GM21717 (cell line): Measurements from ENCODE around the gene SHOX.
"Not testable (repeated sequence)": the region's sequence is repeated elsewhere in the genome, so short reads cannot be mapped to it uniquely, and the experiment has no call there.

Source experiments
- ATAC-seq: cut with Tn5 transposase; IDR thresholded peaks from one replicate; pipeline ENCODE4 v1.9.1; 2021; ENCODE audit warnings: mild to moderate bottlenecking, moderate library complexity; ENCODE audit not compliant: unreplicated experiment

Gene SHOX

DNA sequence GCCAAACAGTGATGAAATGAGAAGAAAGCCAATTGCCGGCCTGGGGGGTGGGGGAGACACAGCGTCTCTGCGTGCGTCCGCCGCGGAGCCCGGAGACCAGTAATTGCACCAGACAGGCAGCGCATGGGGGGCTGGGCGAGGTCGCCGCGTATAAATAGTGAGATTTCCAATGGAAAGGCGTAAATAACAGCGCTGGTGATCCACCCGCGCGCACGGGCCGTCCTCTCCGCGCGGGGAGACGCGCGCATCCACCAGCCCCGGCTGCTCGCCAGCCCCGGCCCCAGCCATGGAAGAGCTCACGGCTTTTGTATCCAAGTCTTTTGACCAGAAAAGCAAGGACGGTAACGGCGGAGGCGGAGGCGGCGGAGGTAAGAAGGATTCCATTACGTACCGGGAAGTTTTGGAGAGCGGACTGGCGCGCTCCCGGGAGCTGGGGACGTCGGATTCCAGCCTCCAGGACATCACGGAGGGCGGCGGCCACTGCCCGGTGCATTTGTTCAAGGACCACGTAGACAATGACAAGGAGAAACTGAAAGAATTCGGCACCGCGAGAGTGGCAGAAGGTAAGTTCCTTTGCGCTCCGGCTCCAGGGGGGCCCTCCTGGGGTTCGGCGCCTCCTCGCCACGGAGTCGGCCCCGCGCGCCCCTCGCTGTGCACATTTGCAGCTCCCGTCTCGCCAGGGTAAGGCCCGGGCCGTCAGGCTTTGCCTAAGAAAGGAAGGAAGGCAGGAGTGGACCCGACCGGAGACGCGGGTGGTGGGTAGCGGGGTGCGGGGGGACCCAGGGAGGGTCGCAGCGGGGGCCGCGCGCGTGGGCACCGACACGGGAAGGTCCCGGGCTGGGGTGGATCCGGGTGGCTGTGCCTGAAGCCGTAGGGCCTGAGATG lies at the start of gene SHOX:
Gene SHOX (plus strand): TSS at position 180 of the 885 bp plus-strand sequence. CDS start 107 bp downstream, at position 287.
- no peak for ATAC-seq

DNA sequence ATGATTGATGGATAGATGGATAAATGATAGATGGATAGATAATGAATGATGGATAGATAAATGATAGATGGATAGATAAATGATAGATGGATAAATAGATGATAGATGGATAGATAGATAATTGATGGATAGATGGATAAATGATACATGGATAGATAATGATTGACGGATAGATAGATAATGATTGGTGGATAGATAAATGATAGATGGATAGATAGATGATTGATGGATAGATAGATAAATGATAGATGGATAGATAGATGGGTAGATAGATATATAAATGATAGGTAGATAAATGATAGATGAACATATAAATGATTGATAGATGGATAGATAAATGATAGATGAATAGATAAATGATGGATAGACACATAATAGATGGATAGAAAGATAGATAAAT lies 49.5 kb upstream of the SHOX start:
- ATAC-seq, result no peak

DNA sequence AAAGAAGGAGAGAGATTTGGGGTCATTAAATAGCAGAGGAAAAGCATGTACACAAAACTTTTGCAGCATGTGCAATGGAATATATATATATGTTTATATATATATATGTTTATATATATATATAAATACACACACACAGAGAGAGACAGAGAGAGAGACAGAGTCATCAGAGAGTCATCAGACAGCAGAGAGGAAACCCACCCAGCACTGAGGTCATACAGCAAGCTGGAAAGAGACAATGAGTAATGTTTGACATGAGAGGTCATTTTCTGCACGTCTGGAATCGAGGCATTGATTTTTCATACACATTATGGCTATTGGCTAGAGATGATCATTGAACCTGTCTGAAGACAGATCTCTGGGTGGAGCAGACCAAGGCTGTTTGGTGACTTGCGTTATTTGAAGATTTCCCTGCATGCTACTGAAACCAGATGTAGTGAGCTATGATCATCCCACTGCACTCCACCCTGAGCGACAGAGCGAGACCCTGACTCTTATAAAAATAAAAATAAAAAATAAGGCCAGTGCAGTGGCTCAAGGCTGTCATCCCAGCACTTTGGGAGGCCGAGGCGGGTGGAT lies 48.8 kb upstream of the SHOX start:
- ATAC-seq, result no peak

DNA sequence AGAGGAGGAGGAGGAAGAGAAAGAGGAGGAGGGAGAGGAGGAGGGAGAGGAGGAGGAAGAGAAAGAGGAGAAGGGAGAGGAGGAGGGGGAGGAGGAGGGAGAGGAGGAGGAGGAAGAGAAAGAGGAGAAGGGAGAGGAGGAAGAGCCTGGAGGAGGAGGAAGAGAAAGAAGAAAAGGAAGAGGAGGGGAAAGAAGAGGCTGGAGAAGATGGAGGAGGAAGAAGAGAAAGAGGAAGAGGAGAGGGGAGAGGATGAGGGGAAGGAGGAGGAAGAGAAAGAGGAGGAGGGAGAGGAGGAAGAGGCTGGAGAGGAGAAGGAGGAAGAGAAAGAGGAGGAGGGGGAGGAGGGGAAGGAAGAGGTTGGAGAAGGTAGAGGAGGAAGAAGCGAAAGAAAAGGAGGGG lies 46.0 kb upstream of the SHOX start:
- no peak for ATAC-seq

DNA sequence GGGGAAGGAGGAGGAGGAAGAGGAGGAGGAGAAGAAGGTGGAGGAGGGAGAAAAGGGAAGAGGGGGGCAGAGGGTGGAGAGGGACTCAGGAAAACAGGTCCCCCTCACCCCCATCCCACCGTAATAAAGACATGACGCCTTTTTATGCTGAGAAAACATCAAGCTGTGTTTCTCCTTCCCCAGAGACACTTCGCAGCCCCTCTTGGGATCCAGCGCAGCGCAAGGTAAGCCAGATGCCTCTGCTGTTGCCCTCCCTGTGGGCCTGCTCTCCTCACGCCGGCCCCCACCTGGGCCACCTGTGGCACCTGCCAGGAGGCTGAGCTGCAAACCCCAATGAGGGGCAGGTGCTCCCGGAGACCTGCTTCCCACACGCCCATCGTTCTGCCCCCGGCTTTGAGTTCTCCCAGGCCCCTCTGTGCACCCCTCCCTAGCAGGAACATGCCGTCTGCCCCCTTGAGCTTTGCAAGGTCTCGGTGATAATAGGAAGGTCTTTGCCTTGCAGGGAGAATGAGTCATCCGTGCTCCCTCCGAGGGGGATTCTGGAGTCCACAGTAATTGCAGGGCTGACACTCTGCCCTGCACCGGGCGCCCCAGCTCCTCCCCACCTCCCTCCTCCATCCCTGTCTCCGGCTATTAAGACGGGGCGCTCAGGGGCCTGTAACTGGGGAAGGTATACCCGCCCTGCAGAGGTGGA lies 45.3 kb upstream of the SHOX start:
- ATAC-seq, result no peak

DNA sequence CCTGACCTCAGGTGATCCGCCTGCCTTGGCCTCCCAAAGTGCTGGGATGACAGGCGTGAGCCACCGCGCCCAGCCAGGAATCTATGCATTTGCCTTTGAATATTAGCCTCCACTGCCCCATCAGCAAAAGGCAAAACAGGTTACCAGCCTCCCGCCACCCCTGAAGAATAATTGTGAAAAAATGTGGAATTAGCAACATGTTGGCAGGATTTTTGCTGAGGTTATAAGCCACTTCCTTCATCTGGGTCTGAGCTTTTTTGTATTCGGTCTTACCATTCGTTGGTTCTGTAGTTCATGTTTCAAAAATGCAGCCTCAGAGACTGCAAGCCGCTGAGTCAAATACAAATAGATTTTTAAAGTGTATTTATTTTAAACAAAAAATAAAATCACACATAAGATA lies 44.2 kb upstream of the SHOX start:
- ATAC-seq, result no peak

DNA sequence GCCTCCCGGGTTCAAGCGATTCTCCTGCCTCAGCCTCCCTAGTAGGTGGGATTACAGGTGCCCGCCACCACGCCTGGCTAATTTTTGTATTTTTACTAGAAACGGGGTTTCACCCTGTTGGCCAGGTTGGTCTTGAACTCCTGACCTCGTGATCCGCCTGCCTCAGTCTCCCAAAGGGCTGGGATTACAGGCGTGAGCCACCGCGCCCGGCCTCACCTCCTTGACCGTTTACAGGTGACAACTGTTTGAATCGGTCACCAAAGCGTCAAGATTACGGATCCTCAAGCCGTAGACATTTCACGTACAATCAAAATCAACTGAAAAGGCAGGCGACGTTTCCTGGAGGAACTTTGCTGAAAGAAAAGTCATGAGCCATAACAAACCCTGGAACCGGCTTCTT lies 41.3 kb upstream of the SHOX start:
- ATAC-seq, result not testable (repeated sequence)

DNA sequence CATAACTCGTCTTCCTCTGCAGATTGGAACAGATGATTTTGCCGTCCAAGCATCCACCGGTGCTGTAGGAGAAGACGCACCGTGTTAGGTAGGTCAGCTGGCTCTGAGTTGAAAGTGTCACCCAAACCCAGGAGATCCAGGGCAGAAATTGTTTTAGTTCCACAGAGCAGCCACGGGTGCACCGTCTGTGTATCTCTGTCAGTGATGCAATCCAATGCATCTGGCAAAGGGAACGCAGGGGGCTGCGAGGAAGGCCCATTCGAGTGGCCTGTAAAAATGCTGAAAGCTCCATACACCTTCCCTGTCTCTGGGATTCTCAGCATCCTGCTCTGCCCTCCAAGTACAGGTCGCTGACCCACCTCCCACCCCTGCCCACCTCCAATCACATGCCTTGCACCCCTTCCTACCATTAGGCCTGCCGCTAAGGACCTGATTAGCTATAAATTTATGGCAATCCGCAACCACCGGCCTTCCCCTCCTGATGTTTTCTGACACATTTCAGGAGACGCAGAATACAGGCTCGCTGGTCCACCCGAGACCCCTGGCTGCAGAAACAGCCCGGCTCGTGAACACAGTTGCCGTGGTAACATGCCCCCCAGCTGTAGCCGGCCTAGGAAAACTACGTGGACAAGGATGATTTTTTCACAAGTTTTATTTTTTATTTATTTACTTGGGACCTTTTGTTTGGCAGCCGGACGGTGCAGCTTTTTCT lies 39.7 kb upstream of the SHOX start:
- no peak for ATAC-seq

DNA sequence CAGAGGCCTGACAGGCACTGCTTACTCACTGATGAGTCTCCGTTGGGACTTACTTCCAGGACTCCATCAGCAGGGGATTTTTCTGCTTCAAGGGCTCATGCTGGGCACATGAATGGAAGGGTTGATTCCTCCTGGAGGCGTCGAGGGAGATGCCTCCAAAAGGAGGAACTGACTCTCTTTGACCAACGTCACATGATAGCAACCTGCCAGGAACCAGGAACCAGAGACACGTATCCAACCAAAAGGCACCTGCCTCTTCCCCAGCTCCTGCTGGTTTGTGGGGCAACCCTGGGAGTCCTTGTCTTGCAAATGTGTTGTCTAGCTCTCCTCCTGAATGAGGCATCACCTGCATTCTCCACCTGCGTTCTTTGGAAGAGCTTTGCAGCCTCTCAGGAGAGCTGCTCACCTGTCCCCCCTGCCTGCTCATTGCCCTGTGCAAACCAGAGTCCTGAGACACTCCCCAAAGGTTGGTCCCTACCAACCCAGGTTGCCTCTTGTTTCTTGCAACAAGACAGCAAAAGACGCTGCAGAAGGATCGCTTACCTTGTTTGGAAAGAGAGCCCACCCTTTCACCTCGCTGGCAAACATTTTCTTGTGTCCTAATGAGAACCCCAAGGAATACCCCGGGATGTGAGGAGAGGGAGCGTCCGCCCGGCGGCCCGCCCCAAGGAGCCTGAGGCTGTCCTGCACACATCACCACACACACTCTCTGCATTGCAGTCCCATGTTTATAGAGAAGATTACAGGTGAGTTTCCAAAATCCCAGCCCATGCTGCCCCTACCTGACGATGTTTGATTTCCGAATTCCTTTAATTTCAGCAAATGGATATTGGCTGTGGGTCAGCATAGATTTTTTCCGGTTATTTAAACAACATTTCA lies 30.5 kb upstream of the SHOX start:
- ATAC-seq, result no peak

DNA sequence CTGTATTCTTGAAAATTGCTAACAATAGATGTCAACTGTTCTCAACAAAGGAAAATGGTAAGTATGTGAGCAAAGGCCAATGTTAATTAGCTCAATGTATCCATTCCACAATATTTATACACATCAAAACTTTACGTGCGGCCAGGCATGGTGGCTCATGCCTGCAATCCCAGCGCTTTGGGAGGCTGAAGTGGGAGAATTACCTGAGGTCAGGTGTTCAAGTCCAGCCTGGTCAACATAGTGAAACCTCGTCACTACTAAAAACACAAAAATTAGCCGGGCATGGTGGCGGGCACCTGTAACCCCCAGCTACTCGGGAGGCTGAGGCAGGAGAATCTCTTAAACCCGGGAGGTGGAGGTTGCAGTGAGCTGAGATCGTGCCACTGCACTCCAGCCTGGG lies 27.6 kb upstream of the SHOX start:
- not testable (repeated sequence) for ATAC-seq

DNA sequence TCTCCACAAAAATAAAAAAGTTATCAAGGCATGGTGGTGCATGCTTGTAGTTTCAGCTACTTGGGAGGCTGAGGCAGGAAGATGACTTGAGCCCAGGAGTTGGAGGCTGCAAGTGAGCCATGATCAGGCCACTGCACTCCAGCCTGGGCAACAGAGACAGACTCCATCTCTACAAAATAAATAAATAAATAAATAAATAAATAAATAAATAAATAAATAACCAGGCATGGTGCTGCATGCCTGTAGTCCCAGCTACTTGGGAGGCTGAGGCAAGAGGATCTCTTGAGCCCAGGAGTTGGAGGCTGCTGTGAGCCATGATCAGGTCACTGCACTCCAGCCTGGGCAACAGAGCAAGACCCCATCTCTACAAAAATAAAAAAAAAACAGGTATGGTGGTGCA lies 26.0 kb upstream of the SHOX start:
- not testable (repeated sequence) for ATAC-seq

DNA sequence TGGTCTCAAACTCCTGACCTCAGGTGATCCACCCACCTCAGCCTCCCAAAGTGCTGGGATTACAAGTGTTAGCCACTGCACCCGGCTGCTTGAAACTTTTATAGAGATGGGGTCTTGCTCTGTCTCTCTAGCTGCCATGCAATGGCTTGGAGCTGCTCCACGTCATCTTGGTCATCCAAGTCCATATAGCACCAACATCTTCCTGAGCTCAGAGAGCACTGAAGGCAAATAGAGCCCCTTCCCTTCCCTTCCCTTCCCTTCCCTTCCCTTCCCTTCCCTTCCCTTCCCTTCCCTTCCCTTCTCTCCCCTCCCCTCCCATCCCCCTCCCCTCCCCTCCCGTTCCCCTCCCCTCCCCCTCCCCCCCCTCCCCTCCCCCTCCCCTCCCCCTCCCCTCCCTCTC lies 22.5 kb upstream of the SHOX start:
- not testable (repeated sequence) for ATAC-seq

DNA sequence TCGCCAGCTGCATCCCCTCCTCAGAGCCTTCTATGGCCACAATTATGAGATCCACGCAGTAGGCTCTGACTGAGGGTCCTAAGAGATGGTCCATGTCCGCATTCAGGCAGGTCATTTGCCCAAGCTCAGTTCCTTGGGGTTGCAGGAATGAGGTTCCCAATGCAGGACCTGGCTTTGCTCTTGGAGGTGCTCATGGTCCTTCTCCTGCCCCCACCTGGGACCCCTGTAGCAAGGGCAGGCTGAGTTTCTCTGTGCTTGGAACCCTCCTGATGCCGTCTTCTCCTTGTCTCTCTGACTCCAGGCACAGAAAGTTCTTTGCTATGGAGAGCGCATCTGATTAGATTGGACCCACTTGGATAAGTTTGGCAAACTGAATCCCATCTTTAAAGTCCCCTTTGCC lies 16.5 kb upstream of the SHOX start:
- ATAC-seq, result no peak

DNA sequence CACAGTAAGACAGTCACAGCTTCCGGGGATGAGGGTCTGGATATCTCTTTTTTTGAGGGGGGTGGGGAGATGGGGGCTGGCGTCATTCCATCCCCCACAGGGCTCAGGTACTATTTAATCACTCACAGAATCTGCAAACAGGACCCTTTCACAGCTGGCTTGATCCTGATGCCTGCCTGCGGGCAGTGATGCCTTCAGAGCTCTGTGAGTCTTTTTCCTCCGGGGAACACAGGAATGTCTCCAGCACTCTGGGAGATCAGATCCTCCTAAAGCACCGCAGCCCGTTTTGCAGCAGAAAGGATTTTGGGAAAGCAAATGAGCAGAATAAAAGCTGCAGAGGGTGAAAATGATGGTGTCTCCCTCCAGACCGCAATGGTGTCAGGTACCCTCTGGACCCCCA lies 13.2 kb upstream of the SHOX start:
- ATAC-seq, result no peak

DNA sequence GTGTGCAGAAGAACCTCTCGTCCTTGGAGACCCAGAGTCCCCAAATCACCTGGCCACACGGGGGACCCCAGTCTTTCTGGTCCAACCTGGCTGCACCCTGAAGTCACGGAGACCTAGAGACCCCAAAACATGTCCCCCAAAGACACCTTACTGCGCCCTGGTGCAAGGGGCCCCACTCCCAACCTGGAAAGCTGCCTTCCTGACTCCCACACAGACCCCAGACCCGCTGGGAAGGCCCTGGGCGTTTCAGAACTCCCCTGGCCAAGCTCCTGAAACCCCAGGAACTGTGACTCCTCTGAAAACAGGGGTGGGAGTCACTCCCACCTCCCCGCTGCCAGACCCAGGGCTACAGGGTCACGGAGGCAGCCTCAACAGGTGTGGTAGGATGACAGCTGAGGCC lies 12.7 kb upstream of the SHOX start:
- no peak for ATAC-seq

DNA sequence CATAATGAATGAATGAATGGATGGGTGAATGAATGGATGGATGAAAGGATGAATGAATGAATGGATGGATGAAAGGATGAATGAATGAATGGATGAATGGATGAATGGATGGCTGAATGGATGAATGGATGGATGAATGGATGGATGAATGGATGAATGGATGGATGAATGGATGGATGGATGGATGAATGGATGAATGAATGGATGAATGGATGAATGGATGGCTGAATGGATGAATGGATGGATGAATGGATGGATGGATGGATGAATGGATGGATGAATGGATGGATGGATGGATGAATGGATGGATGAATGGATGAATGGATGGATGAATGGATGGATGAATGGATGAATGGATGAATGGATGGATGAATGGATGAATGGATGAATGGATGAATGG lies 12.3 kb upstream of the SHOX start:
- not testable (repeated sequence) for ATAC-seq

DNA sequence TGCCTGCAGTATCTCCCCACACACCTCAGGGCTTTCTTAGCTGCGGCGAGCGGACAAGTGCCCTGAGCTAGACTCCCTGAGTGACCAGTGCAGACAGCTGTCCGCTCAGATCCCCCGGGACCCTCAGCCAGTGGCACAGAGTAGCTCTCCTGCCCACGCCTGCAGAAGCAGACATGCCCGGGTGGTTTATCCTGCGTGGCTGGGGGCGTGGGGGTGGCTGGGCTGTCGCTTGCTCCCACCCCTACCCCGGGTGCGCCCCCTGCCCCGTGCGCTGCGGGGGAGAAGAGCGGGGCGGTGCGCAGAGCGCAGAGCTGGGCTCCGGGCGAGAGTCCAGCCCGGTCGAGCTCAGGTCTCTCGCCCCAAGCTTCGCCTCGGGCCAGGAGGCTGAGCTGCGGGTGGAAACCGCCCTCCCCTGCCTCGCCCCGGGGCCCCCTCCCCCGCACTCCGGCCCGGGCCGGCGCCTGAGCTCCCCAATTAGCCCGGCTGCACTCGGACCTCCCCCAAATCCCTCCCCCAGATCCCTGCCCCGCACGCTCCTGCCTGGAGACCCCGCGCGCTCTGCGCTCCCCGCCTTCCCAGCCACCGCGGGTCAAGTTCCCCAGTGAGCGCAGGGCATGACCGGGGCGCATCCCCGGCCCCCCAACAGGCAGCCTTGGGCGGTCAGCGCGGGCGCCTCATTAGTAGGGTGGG lies 11.7 kb upstream of the SHOX start:
- ATAC-seq, result no peak

DNA sequence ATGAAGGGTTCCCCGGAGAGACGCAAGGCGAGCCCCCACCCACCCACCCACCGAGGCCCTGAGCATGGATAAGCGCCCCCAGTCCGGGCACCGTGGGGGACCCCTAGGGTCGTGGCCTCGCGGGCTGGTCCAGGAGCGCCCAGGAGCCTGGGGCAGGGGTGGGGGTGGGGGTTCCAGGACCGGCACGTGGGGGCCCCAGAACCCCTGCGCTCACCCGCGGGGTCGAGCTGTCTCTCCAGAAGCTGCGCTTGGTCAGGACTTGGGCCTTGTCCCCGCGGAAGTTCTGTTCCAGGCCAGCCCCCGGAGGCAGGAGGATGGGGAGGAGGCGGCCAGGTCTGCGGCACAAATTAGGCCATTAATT lies 11.2 kb upstream of the SHOX start:
- ATAC-seq, result no peak

DNA sequence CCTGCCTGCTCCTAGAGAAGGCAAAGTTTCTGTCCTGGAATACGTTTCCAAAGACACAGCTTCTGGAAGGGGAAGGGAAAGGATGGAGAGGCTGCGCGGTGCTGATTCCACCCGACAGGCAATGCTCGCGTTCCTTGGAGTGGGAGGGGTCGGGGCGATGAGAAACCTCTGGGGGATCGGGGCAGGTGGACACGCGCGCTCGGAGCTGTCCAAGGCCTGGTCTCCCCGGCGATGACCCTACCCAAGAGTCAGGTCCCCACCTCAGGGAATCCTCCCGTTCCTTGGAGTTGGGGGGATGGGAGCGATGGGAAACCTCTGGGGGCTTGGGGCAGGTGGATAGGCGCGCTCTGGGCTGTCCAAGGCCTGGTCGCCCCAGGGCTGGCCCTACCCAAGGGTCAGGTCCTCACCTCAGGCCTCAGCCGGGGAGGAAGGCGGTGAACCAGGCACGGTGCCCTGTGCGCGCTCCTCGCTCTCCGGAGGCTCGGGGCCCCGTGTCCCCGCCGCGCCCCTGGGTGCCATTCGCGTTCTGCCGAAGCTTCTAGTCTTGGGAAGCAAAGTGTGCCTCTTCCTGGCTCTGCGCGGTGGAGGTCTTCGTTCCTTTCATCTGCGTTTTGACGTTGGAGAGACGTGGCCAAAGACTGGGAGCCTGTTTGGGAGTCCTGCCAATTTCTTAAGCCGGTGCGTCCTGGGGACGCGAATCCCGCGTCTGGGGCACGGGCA lies 10.6 kb upstream of the SHOX start:
- ATAC-seq, result no peak
